GM10266 (cell line): ENCODE data around the gene RPH3AL.

ENCODE experiments used
- DNase-seq: peaks from one replicate; pipeline ENCODE4 v3.0.0; 2012; ENCODE audit errors: extremely low spot score
- CTCF ChIP-seq: IDR thresholded peaks from 2 replicates; pipeline ENCODE4 v1.5.1; 2012; ENCODE audit warnings: mild to moderate bottlenecking, low read depth; ENCODE audit not compliant: control insufficient read depth, insufficient read depth; ENCODE audit errors: missing control alignments

RPH3AL gene

GRCh38 chr17:164303-165235, 188.0 kb downstream of the RPH3AL start:
- TF ChIP-seq CTCF = peak; percentile 36
- no peak for DNase-seq

GRCh38 chr17:163514-164098, 189.0 kb downstream of the RPH3AL start:
- DNase-seq = no peak
- TF ChIP-seq CTCF = no peak

GRCh38 chr17:162689-163088, 189.9 kb downstream of the RPH3AL start:
- TF ChIP-seq CTCF = no peak
- no peak for DNase-seq
